Neural progenitor cell (in vitro differentiated cells): ENCODE measurements around the gene PRAMEF4. TPM values are rescaled to one million over a fixed set of nuclear protein-coding genes. Genes with fewer than 3 reads are reported as not detected.

Experiments used
- small RNA-seq: library from RNA; depleted of rRNA; stranded (forward); fragments of <200 nt; gene quantifications from one replicate; pipeline ENCODE3, GENCODE V24; 2015
- total RNA-seq: library from RNA; depleted of rRNA; stranded (reverse); fragments of >200 nt; gene quantifications from 2 replicates; pipeline ENCODE4 v1.2.3, GENCODE V29; 2015; ENCODE audit warnings: low replicate concordance

The PRAMEF4 gene
- total RNA-seq, 1 donor from 2014 or later = not detected

Small RNAs within 50 kb of the gene (small RNA-seq; reads per million reads assigned to genes)
- not detected for gene RNU6-1072P

Other genes with a start within 250 kb of the PRAMEF4 start
- not detected in 2 replicates for gene AADACL4, start 242.1 kb downstream of the PRAMEF4 start, total RNA-seq
- not detected in 2 replicates for gene AADACL3, start 170.1 kb downstream of the PRAMEF4 start, total RNA-seq
- not detected in 2 replicates for gene CFAP107, start 140.0 kb downstream of the PRAMEF4 start, total RNA-seq
- gene PRAMEF12, start 112.5 kb downstream of the PRAMEF4 start, total RNA-seq = not detected in 2 replicates
- not detected in 2 replicates for gene PRAMEF1, start 94.8 kb downstream of the PRAMEF4 start, total RNA-seq
- not detected in 2 replicates for gene PRAMEF11, start 54.8 kb downstream of the PRAMEF4 start, total RNA-seq
- gene HNRNPCL1, start 37.5 kb downstream of the PRAMEF4 start, total RNA-seq = not detected in 2 replicates
- not detected in 2 replicates for gene PRAMEF2, start 29.1 kb downstream of the PRAMEF4 start, total RNA-seq
- not detected in 2 replicates for gene PRAMEF10, start 12.1 kb upstream of the PRAMEF4 start, total RNA-seq
- gene PRAMEF7, start 30.4 kb upstream of the PRAMEF4 start, total RNA-seq = not detected in 2 replicates
- not detected in 2 replicates for gene PRAMEF6, start 61.4 kb upstream of the PRAMEF4 start, total RNA-seq
- not detected in 2 replicates for gene PRAMEF27, start 170.4 kb upstream of the PRAMEF4 start, total RNA-seq
- gene HNRNPCL3, start 174.6 kb upstream of the PRAMEF4 start, total RNA-seq = not detected in 2 replicates
- not detected in 2 replicates for gene PRAMEF25, start 184.6 kb upstream of the PRAMEF4 start, total RNA-seq
- not detected in 2 replicates for gene HNRNPCL2, start 230.7 kb upstream of the PRAMEF4 start, total RNA-seq